ENCODE results near the gene ERC2.
A peak's percentile ranks its signal among the peaks of the same experiment; 100 is the strongest.

The ERC2 gene

GRCh38 chr3:56251343-56251945 is 216.8 kb downstream of the ERC2 start:
- peak; percentile 50 for DNase-seq (ENCODE audit: low spot score)

- no peak for DNase-seq (ENCODE audit: low spot score)
Observed at GRCh38 chr3:56248021-56248420, 220.2 kb downstream of the ERC2 start.

DNA sequence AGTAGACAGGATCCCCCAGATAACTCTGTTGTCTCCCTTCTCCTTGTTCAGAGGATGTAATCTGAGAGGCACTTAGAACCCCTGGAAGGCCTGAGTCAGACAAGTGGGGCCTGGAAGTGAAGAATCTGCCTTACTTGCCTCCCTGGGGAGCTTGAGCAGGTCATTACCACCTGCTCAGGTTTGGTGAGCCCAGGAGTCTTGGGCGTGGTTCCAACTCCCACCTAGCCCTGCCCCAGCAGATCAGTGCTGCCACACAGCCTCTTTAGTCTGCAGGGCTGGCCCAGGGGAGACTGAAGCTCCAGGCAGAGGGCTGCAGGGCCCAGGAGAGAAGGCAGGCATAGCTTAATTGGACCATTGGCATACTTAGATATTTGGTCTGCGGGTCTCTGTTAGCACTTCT is 230.0 kb downstream of the ERC2 start:
- no peak for DNase-seq (ENCODE audit: low spot score)

- no peak for DNase-seq (ENCODE audit: low spot score)
Observed at GRCh38 chr3:56233742-56234141, 234.5 kb downstream of the ERC2 start.

- no peak for DNase-seq (ENCODE audit: low spot score)
Observed at GRCh38 chr3:56229311-56229710, 239.0 kb downstream of the ERC2 start.

GRCh38 chr3:56222866-56223265 is 245.4 kb downstream of the ERC2 start:
- no peak for DNase-seq (ENCODE audit: low spot score)

- no peak for DNase-seq (ENCODE audit: low spot score)
Observed at GRCh38 chr3:56219894-56220805, 248.1 kb downstream of the ERC2 start.

DNA sequence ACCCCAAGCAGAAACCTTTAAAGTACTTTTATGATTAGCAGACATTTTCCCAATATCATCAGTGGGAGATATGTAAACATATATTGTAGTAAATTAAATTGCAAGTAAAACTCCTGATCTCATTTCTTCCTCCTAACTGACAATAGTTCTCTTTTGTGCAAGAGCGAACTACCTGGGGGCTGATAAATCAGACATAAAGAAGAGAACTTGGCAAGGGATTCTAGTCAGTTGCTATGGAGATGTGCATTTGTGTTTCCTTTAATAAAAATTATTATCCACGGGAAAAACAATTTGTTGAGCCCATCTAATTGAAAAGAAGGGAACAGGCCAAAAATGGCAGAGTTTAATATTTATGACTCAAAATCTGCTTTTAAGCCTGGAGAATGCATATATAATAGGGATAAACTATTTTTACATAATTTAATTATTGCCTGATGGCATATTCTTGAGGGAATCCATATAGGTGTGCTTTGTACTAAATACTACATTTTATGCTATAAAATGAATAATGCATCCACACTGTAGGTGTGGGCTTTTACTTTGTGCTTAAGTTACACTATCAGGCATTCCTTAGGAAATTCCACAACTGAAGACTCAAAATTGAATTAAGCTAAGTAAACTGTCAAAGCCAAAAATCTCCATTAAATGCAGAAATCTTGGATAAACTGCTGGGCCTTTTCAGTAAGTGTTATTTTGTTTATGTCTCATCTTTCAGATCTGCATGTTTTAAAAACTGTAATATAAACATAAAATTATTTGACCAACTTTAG is 258.1 kb downstream of the ERC2 start:
- DNase-seq (ENCODE audit: low spot score): no peak

- no peak for DNase-seq (ENCODE audit: low spot score)
Observed at GRCh38 chr3:56207922-56208321, 260.3 kb downstream of the ERC2 start.

DNA sequence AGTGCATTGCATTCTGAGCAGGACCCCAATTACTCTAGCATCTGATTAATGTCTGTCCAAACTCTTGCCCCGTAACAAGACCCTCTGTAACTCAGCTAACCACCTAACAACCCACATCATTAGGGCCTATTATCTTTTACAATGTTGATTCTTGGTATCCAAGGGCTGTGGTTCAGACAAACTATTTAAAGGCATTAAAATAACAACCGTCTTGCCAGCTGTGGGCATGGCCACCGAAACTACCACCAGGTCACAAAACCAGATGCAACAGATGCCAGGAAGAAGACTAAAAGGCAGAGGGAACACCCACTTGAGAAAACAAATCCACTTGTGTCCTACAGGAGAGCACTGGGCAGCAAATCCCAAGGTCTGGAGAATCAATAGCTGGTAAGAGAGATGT is 262.9 kb downstream of the ERC2 start:
- DNase-seq (ENCODE audit: low spot score): no peak

- DNase-seq (ENCODE audit: low spot score): no peak
Observed at GRCh38 chr3:56202997-56203396, 265.3 kb downstream of the ERC2 start.

DNA sequence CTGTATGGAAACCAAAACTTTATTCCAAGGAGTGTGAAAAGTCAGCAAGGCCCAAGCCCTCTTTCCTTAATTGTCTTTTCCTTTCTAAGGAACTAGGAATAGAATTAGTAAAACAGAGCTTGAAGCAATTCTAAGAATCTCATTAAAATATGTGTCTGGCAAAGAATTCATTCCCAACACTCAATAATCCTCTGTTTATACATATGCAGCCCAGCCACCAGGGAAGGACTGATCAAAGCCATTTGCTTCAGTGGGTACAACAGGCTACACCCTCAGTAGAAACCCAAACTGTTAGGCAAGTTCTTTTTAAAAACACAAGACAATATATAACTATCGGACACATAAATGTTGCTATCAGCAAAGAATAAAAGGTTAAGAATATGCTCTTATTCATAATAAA is 266.9 kb downstream of the ERC2 start:
- DNase-seq (ENCODE audit: low spot score): no peak

GRCh38 chr3:56200251-56200650 is 268.0 kb downstream of the ERC2 start:
- DNase-seq (ENCODE audit: low spot score): no peak

GRCh38 chr3:56197991-56198390 is 270.3 kb downstream of the ERC2 start:
- no peak for DNase-seq (ENCODE audit: low spot score)

GRCh38 chr3:56197259-56197965 is 270.9 kb downstream of the ERC2 start:
- no peak for DNase-seq (ENCODE audit: low spot score)

DNA sequence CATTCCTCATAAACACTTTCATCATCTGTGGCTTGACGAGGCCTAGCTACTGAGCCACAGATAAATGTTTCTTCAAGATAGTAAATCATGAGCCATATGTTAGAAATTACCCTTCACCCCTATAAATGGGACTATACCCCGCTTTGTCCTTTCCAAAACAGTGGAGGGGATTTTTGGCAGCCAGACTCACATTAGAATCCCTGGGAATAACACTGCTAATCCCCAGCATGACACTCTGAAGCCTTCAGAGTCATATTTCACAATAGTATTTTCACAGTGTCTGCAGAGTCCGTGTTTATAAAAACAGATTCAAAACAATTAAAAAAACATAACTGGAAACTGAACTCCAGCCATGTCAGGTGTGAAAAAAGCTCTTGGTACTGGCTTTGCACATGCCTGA is 271.6 kb downstream of the ERC2 start:
- no peak for DNase-seq (ENCODE audit: low spot score)

DNA sequence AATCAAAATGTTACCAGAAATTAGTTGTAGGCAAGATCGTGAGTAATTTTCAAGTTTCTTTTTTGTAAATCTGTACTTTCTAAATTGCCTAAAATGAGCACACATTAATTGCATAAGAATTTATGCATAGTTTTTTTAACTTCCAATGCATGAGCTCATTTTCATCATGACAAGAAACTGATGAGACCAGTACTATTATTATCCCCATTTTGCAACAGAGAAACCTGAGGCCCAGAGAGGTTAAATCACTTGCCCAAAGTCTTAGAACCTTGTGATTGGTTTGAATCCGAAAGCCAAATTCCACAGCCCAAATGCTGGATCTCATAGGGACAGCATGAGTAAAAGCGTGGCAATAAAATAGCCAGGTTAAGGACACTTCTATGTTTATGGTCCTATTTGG is 274.7 kb downstream of the ERC2 start:
- DNase-seq (ENCODE audit: low spot score): no peak

DNA sequence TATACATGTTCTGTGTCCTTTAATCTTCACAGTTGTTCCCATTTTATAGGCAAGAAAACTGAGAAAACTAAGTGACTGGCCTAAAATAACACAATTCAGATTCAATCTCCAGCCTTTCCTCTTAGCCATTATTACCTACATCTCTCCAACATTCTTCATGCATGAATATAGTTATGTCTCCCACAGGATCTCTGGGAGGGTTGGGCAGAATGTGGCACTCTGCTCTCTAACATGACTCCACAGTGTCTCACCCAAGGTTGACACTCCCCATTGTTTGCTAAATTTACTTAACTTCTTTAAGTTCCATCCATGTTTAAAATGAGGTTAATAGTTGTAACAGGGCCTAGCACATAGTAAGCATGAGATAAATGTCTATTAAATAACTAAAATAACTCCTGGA is 276.3 kb downstream of the ERC2 start:
- DNase-seq (ENCODE audit: low spot score): no peak

- no peak for DNase-seq (ENCODE audit: low spot score)
Observed at GRCh38 chr3:56190771-56191305, 277.4 kb downstream of the ERC2 start.

DNA sequence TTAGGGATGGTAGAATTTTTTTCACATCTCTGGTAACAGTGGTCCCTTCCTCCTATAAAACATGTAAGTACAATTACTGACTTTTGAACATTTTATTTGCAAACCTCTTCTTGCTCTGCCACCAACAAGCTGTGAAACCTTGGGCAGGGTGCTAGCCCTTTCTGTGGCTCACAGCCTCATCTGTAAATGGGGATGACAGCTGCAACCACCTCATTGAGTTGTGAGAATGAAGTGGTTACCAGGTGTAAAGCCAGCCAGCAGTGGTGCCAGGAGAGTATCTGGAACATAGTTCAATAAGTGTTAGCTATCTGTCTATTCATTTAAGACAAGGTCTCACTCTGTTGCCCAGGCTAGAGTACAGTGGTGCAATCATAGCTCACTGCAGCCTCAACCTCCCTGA is 278.1 kb downstream of the ERC2 start:
- DNase-seq (ENCODE audit: low spot score): no peak

DNA sequence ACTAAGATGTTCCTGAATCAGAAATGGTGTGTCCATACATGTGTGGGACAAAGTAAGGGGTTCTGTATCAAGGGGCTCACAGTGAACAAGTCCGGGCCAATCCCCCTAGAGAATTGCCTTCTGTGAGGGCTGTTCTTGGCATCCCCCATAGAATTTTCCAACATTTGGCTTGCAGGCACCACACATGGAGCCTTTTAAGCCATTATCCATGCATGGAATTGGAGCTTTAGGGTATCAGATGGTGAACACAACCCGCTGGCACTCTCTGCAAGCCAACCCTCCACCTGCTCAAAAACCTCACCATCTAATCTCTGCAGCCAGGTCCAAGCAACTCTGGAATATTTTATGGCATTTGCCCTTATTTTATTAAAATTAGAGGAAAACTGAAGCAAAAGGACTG is 278.7 kb downstream of the ERC2 start:
- DNase-seq (ENCODE audit: low spot score): no peak

DNA sequence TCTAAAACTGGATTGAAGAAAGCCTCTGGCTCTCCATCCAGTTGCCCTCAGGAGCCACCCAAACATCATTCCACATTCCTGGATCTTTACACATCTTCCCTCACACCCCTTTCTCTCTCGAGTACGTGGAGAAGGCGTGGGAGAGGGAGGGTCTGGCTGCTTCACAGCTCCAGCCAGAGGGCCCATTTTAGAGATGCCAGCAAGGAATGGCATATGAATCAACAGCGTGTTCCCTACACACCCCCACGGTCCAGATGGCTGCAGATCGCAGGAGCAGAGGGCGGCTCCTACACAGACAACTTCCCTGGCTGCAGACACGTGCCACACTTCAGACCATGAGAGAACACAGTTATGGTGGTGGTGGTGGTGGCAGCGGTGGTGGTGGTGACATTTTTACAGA is 280.1 kb downstream of the ERC2 start:
- DNase-seq (ENCODE audit: low spot score): no peak

Measured in AG08396 (cell line).